Neural crest cell (in vitro differentiated cells): ENCODE measurements around the gene KCNC3. TPM values are rescaled to one million over a fixed set of nuclear protein-coding genes. Genes with fewer than 3 reads are reported as not detected.

Experiments
- DNase-seq: peaks from one replicate; pipeline ENCODE4 v3.0.0; 2021; ENCODE audit warnings: low read depth, mixed read lengths, low spot score
- H3K27ac Mint-ChIP-seq: one replicate; pipeline ENCODE4 v1.8.0; 2021; ENCODE audit warnings: mild to moderate bottlenecking, mixed read lengths; ENCODE audit not compliant: unreplicated experiment
- H3K27me3 Mint-ChIP-seq: 2 replicates; pipeline ENCODE4 v1.8.0; 2021; ENCODE audit warnings: low read depth, mild to moderate bottlenecking, mixed read lengths
- H3K36me3 Mint-ChIP-seq: 2 replicates; pipeline ENCODE4 v1.8.0; 2021; ENCODE audit warnings: low read depth, mild to moderate bottlenecking, mixed read lengths
- H3K4me1 Mint-ChIP-seq: 2 replicates; pipeline ENCODE4 v1.8.0; 2021; ENCODE audit warnings: mixed read lengths
- H3K4me3 Mint-ChIP-seq: one replicate; pipeline ENCODE4 v1.8.0; 2021; ENCODE audit warnings: mild to moderate bottlenecking, mixed read lengths
- H3K9me3 Mint-ChIP-seq: 2 replicates; pipeline ENCODE4 v1.8.0; 2021; ENCODE audit warnings: mixed read lengths
- long read RNA-seq: library from polyadenylated mRNA; unstranded; transcript quantifications from one replicate; pipeline ENCODE4 v2.0.0, GENCODE V29; 2020
- total RNA-seq: library from RNA; stranded (reverse); gene quantifications from 2 replicates; pipeline ENCODE4 v1.2.1, GENCODE V29; 2021
- TF ChIP-seq, protein P1 (sequence below): fragments of 200-600 bp; sonication (generic); conservative IDR thresholded peaks from 2 replicates; pipeline ENCODE4 v1.5.0; 2021; ENCODE audit warnings: antibody characterized with exemption, mild to moderate bottlenecking

KCNC3 gene
- 4.0 and 4.2 TPM in 2 replicates for total RNA-seq
- long read RNA-seq, result 0 reads

DNA sequence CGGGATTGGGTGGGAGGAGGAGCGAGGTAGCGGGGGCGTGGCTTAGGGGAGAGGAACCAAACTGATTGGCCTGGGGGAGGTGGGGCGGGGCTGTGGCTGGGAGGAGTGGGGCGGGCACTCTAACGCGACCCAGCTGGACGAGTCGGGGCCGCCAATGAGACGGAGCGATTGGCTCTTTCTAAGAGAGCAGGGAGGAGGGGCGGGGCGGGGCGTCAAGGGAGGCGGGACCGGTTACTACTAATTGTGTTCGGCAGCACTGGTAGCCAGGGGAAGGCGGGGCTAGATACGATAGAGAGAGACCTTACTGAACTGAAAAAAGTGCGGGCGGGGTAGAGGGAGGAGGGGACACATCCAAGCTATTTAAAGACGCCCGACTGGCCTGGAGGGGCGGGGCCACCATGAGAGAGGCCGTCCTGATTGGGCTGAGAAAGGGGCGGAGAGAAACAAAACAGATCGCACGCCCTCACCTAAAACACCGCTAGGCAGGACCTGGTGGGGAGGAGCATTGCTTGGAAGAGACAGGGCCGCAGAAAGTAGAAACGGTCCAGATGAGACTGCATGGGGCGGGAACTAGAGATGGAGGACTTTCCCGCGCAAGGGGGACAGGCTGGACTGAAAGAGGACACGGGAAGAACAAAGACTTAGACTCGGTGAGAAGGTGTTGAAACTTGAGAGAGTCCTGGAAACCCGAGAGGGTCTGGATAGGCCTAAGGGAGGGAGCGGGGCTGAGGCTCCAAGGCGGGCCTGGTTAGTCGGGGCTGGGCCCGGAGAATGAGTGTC, at the start of gene KCNC3:
Gene KCNC3, minus strand, starts transcription at position 232 of the 780 bp plus-strand sequence. CDS start 295 bp downstream, outside the sequence.
- Mint-ChIP-seq H3K27ac (peak within 1 kb of the TSS; percentile 98), H3K4me1 (peaks cover 57% of the 10 kb centered on the region), H3K9me3 (no peaks in the 10 kb centered on the region), H3K36me3 (peaks cover 3% of the 10 kb centered on the region), H3K27me3 (peaks cover 76% of the 10 kb centered on the region), H3K4me3 (peak within 1 kb of the TSS; percentile 89)
- DNase-seq, result peak; percentile 99
- TF ChIP-seq, protein P1, sequence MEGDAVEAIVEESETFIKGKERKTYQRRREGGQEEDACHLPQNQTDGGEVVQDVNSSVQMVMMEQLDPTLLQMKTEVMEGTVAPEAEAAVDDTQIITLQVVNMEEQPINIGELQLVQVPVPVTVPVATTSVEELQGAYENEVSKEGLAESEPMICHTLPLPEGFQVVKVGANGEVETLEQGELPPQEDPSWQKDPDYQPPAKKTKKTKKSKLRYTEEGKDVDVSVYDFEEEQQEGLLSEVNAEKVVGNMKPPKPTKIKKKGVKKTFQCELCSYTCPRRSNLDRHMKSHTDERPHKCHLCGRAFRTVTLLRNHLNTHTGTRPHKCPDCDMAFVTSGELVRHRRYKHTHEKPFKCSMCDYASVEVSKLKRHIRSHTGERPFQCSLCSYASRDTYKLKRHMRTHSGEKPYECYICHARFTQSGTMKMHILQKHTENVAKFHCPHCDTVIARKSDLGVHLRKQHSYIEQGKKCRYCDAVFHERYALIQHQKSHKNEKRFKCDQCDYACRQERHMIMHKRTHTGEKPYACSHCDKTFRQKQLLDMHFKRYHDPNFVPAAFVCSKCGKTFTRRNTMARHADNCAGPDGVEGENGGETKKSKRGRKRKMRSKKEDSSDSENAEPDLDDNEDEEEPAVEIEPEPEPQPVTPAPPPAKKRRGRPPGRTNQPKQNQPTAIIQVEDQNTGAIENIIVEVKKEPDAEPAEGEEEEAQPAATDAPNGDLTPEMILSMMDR, result no peak

DNA sequence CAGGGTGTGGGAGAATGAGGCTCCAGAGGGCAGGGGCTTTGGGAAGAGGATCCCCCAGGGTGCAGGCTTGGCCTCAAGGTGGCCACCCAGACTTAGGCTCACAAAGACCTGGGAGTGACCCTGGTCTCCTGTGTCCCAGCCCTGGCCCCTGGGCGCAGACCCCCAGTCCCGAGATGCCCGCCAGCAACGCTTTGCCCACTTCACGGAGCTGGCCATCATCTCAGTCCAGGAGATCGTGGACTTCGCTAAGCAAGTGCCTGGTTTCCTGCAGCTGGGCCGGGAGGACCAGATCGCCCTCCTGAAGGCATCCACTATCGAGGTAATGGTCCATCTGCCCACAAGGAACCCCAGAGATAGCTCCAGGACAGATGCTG, 49.7 kb upstream of the KCNC3 start:
- peaks cover 14% of the 10 kb centered on the region for H3K4me1 Mint-ChIP-seq
- peak overlapping the region; percentile 54 for H3K4me3 Mint-ChIP-seq
- H3K36me3 Mint-ChIP-seq, result peaks cover 3% of the 10 kb centered on the region
- no peak for DNase-seq
- H3K9me3 Mint-ChIP-seq, result no peaks in the 10 kb centered on the region
- TF ChIP-seq, protein P1, result no peak
- peaks cover 2% of the 10 kb centered on the region for H3K27me3 Mint-ChIP-seq
- no peak overlapping the region for H3K27ac Mint-ChIP-seq

DNA sequence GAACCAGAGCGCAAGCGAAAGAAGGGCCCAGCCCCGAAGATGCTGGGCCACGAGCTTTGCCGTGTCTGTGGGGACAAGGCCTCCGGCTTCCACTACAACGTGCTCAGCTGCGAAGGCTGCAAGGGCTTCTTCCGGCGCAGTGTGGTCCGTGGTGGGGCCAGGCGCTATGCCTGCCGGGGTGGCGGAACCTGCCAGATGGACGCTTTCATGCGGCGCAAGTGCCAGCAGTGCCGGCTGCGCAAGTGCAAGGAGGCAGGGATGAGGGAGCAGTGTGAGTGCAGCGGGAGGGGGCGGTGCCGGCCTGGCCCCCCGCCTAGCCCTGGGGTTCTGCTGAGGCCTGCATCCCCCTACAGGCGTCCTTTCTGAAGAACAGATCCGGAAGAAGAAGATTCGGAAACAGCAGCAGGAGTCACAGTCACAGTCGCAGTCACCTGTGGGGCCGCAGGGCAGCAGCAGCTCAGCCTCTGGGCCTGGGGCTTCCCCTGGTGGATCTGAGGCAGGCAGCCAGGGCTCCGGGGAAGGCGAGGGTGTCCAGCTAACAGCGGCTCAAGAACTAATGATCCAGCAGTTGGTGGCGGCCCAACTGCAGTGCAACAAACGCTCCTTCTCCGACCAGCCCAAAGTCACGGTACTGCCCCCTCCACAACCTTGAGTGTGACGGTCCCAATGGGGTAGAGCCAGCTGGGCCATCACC, 49.1 kb upstream of the KCNC3 start:
- no peaks in the 10 kb centered on the region for H3K27me3 Mint-ChIP-seq
- H3K4me3 Mint-ChIP-seq, result peak overlapping the region; percentile 79
- H3K36me3 Mint-ChIP-seq, result peaks cover 3% of the 10 kb centered on the region
- TF ChIP-seq, protein P1, result no peak
- peaks cover 8% of the 10 kb centered on the region for H3K4me1 Mint-ChIP-seq
- no peaks in the 10 kb centered on the region for H3K9me3 Mint-ChIP-seq
- no peak for DNase-seq
- H3K27ac Mint-ChIP-seq, result no peak overlapping the region

DNA sequence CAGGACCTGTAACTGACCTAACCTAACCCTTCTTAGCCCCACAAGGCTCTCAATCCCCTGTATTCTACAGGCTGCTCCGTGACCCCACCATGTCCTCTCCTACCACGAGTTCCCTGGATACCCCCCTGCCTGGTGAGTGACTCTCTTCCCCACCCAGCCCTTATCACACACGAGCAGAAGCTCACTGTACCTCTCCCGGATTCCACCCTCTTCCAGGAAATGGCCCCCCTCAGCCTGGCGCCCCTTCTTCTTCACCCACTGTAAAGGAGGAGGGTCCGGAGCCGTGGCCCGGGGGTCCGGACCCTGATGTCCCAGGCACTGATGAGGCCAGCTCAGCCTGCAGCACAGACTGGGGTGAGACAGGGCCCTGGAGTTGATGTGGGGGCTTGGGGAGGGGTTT, 48.3 kb upstream of the KCNC3 start:
- H3K36me3 Mint-ChIP-seq, result peaks cover 3% of the 10 kb centered on the region
- peak overlapping the region; percentile 79 for H3K4me3 Mint-ChIP-seq
- no peak overlapping the region for H3K27ac Mint-ChIP-seq

DNA sequence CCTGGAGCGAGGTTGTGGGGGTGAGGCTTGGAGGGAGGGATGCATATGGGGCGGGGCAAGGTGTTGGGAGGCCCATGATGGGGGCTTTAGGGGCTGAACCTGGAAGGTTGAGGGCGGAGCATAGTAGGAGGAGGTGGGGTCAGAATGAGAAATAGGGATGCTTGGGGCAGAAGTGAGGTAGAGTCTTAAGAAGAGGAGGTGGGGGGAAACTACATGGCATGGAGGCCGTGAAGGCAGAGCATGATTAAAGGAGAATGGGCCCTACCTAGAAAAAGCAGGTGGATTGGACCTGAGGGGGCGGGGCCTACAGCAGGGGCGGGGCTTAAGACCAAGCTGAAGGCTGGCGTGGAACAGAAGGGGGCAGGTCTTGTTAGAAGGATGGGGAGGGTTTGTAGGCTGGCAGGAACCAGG, 47.9 kb upstream of the KCNC3 start:
- peaks cover 3% of the 10 kb centered on the region for H3K36me3 Mint-ChIP-seq
- H3K9me3 Mint-ChIP-seq, result no peaks in the 10 kb centered on the region
- H3K4me1 Mint-ChIP-seq, result peaks cover 5% of the 10 kb centered on the region
- H3K27me3 Mint-ChIP-seq, result no peaks in the 10 kb centered on the region
- DNase-seq, result no peak
- H3K27ac Mint-ChIP-seq, result no peak overlapping the region
- H3K4me3 Mint-ChIP-seq, result peak overlapping the region; percentile 79
- TF ChIP-seq, protein P1, result no peak

More for the DNA sequence above, 48.3 kb upstream of the KCNC3 start:
- Mint-ChIP-seq H3K4me1 (peaks cover 5% of the 10 kb centered on the region), H3K27me3 (no peaks in the 10 kb centered on the region), H3K9me3 (no peaks in the 10 kb centered on the region)
- no peak for DNase-seq
- TF ChIP-seq, protein P1, result no peak
